Breast epithelium (tissue), 3 donors: ENCODE results near the gene FAM3B.

Source experiments
- CTCF ChIP-seq, 3 donors: fragments of 450-650 bp; IDR thresholded peaks; one replicate each; pipeline ENCODE4 v1.5.1; 2016 to 2017; ENCODE audit warnings: antibody characterized with exemption in 3 of 3, mild to moderate bottlenecking in 3 of 3, moderate library complexity in 3 of 3
- POLR2A ChIP-seq: fragments of 450-650 bp; IDR thresholded peaks from one replicate; pipeline ENCODE4 v1.6.1; 2016; ENCODE audit warnings: antibody characterized with exemption, mild to moderate bottlenecking, moderate library complexity

GRCh38 chr21:41373253-41373652 is 56.7 kb downstream of the FAM3B start:
- no peak for TF ChIP-seq CTCF (IDR thresholded peaks at IDR 0.05)
- TF ChIP-seq POLR2A = no peak
